SK-N-SH (cell line): Measurements from ENCODE around the gene ACCS. TPM values are rescaled to one million over a fixed set of nuclear protein-coding genes. Genes with fewer than 3 reads are reported as not detected.

Experiments
- CTCF ChIA-PET: fragments of 300-600, 350-600 bp; formaldehyde crosslinking; extraction: SDS; loops from one replicate; lab custom pipeline; 2021; lab: Yijun Ruan, JAX
- POLR2A ChIA-PET: fragments of 350-600 bp; sonication (Branson Sonifier 250); formaldehyde crosslinking; extraction: SDS; loops from one replicate; lab custom pipeline; 2020; ENCODE audit warnings: antibody characterized with exemption, inconsistent platforms; lab: Yijun Ruan, JAX
- DNase-seq: peaks from one replicate; pipeline ENCODE4 v3.0.0; 2012
- H2AFZ ChIP-seq: fragments of 200-600 bp; sonication (generic); 2 replicates; pipeline ENCODE4 v1.8.1; 2016; ENCODE audit warnings: antibody characterized with exemption, mild to moderate bottlenecking, low read depth
- H3F3A ChIP-seq: fragments of 200-600 bp; sonication (generic); replicated peaks from 2 replicates; pipeline ENCODE3; 2016; ENCODE audit warnings: antibody characterized with exemption, mild to moderate bottlenecking; ENCODE audit not compliant: insufficient read depth
- H3K27ac ChIP-seq, 2 experiments: fragments of 200-500 bp in 1 of 2; fragments of 200-600 bp in 1 of 2; sonication (Bioruptor generic) in 1 of 2; sonication (generic), shearing (Covaris generic) in 1 of 2; 2 replicates each; pipeline versions ENCODE4 v1.5.1 to v1.6.1; 2014 to 2016; ENCODE audit warnings: low read depth in 2 of 2, inconsistent platforms in 1 of 2, low read length in 1 of 2, mild to moderate bottlenecking in 1 of 2, mixed read lengths in 1 of 2
- H3K27me3 ChIP-seq: fragments of 200-600 bp; sonication (generic), shearing (Covaris generic); 2 replicates; pipeline ENCODE4 v1.6.1; 2016; ENCODE audit warnings: mixed run types; ENCODE audit not compliant: insufficient read depth
- H3K36me3 ChIP-seq, 2 experiments: fragments of 200-500 bp in 1 of 2; fragments of 200-600 bp in 1 of 2; sonication (Bioruptor generic) in 1 of 2; sonication (generic) in 1 of 2; replicated peaks in 1 of 2; 2 replicates each; pipeline versions ENCODE3 to v1.5.1; 2014 to 2016; ENCODE audit warnings: low read length in 1 of 2, mild to moderate bottlenecking in 1 of 2; ENCODE audit not compliant: insufficient read depth in 2 of 2, control insufficient read depth in 1 of 2
- H3K4me1 ChIP-seq, 2 experiments: fragments of 200-500 bp in 1 of 2; fragments of 200-600 bp in 1 of 2; sonication (Bioruptor generic) in 1 of 2; sonication (generic), shearing (Covaris generic) in 1 of 2; 2 replicates each; pipeline versions ENCODE4 v1.5.1 to v1.6.1; 2014 to 2016; ENCODE audit warnings: low read depth in 1 of 2, low read length in 1 of 2, mixed run types in 1 of 2; ENCODE audit not compliant: insufficient read depth in 2 of 2, control insufficient read depth in 1 of 2
- H3K4me2 ChIP-seq: fragments of 200-600 bp; sonication (generic), shearing (Covaris generic); 2 replicates; pipeline ENCODE4 v1.6.1; 2017; ENCODE audit warnings: mixed run types
- H3K4me3 ChIP-seq, 2 experiments: fragments of 200-500 bp in 1 of 2; fragments of 200-600 bp in 1 of 2; sonication (Bioruptor generic) in 1 of 2; sonication (generic), shearing (Covaris generic) in 1 of 2; 2 replicates each; pipeline versions ENCODE4 v1.5.1 to v1.8.1; 2014 to 2016; ENCODE audit warnings: low read depth in 2 of 2, inconsistent platforms in 1 of 2, low read length in 1 of 2, mild to moderate bottlenecking in 1 of 2, mixed read lengths in 1 of 2, moderate library complexity in 1 of 2
- H3K79me2 ChIP-seq: fragments of 200-600 bp; sonication (generic); 2 replicates; pipeline ENCODE4 v1.8.1; 2017; ENCODE audit warnings: mild to moderate bottlenecking; ENCODE audit not compliant: insufficient read depth
- H3K9ac ChIP-seq: fragments of 200-600 bp; sonication (generic); 2 replicates; pipeline ENCODE4 v1.6.1; 2017; ENCODE audit warnings: mixed run types
- H3K9me2 ChIP-seq: fragments of 200-600 bp; sonication (generic); 2 replicates; pipeline ENCODE4 v1.6.1; 2017; ENCODE audit warnings: mixed run types
- H3K9me3 ChIP-seq: fragments of 200-600 bp; sonication (generic); 2 replicates; pipeline ENCODE4 v1.6.1; 2017; ENCODE audit warnings: mixed run types, mild to moderate bottlenecking, moderate library complexity
- H4K20me1 ChIP-seq: fragments of 200-600 bp; sonication (generic); 2 replicates; pipeline ENCODE4 v1.6.1; 2017; ENCODE audit warnings: mild to moderate bottlenecking, mixed run types; ENCODE audit not compliant: insufficient read depth
- EP300 ChIP-seq, 2 experiments: IDR thresholded peaks; 2 replicates each; pipeline versions ENCODE4 v1.4.0 to v1.6.1; 2012; ENCODE audit warnings: borderline replicate concordance in 1 of 2, low read depth in 1 of 2, low read length in 1 of 2
- GATA2 ChIP-seq: sonication (generic); formaldehyde crosslinking; IDR thresholded peaks from 2 replicates; pipeline ENCODE4 v1.5.0; 2020; ENCODE audit warnings: mild to moderate bottlenecking, missing genetic modification reagents
- MXI1 ChIP-seq: IDR thresholded peaks from 2 replicates; pipeline ENCODE4 v1.6.1; 2012; ENCODE audit warnings: mild to moderate bottlenecking, low read depth, low read length, improper control_type of control experiment
- NFIC ChIP-seq: IDR thresholded peaks from 2 replicates; pipeline ENCODE4 v1.4.0; 2012; ENCODE audit warnings: borderline replicate concordance
- RCOR1 ChIP-seq: fragments of 150-350 bp; IDR thresholded peaks from 2 replicates; pipeline ENCODE4 v1.6.1; 2017; ENCODE audit warnings: antibody characterized with exemption, low read length
- SIN3A ChIP-seq: IDR thresholded peaks from 2 replicates; pipeline ENCODE4 v1.6.1; 2012; ENCODE audit warnings: low read depth, mild to moderate bottlenecking, low read length, moderate library complexity, borderline replicate concordance
- TCF12 ChIP-seq: IDR thresholded peaks from 2 replicates; pipeline ENCODE4 v1.4.0; 2012
- WGBS: methylation state at CpG from one replicate; pipeline ENCODE4 v1.1.6; 2017; ENCODE audit warnings: low lambda C conversion rate; 5-methylcytosine and 5-hydroxymethylcytosine counted together
- polyA plus RNA-seq, 3 experiments: library from polyadenylated mRNA; depleted of rRNA; stranded (reverse); fragments of >200 nt; gene quantifications; 2 replicates each; pipeline ENCODE4 v1.2.3, GENCODE V29; 2012
- TF ChIP-seq, protein P1 (sequence below): IDR thresholded peaks from 2 replicates; pipeline ENCODE4 v1.4.0; 2012; ENCODE audit warnings: low read depth
- TF ChIP-seq, protein P2 (sequence below): IDR thresholded peaks from 2 replicates; pipeline ENCODE4 v1.4.0; 2012; ENCODE audit warnings: low read depth, borderline replicate concordance
- TF ChIP-seq, protein P3 (sequence below): IDR thresholded peaks from 2 replicates; pipeline ENCODE4 v1.6.1; 2012; ENCODE audit warnings: mild to moderate bottlenecking, low read depth, low read length, moderate library complexity
- TF ChIP-seq, protein P4 (sequence below): fragments of 200-600 bp; sonication (generic); IDR thresholded peaks from 2 replicates; pipeline ENCODE4 v1.6.1; 2017; ENCODE audit warnings: antibody characterized with exemption, mild to moderate bottlenecking, moderate library complexity

The ACCS gene
- polyA plus RNA-seq, 1 of the 3 experiments (the other 2 are of a cell fraction), result 28.5 TPM

DNA sequence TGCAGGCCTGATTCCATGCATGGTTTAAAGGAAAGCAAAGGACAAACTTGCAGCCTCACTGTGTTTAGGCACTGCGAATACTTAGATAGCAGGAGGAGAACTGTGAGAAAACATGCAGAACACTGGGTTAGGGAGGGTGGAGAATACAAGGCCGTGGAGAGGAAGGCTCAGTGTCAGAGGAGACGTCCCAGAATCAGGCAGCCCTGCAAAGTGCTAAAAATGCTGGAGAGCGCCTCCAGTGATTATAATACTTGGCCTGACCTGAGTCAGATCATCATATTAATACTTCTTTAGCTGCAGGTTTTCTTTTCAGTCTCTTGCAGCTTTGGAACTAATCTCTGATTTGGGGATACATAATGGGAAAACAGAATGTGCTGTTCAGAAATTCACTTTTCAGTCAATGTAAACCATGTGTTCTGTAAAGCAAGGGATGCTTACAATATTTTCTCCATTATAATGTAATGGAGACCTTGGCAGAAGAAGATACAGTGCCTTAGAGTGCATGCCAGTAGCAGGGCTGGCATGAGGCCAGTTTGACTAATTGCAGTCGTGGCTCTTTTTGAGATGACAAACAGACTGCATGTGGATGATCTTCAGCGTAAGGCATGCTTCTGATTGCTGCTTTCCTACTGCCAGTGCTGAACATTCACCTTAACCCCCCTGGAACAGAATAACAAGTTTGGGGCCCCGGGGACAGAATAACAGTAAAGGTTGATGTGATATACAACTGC lies 46.2 kb downstream of the ACCS start:
- Histone ChIP-seq H4K20me1 (peaks cover 10% of the 10 kb centered on the region; the same call in 1 of the 2 replicates), H3K4me2 (no peak overlapping the region), H3K9ac (no peak overlapping the region), H3K4me3 (no peak overlapping the region), H3K79me2 (no peaks in the 10 kb centered on the region), H3K36me3 (peaks cover 14 to 58% of the 10 kb centered on the region in 2 experiments), H3F3A (peaks cover 8% of the 10 kb centered on the region), H3K4me1 (peaks cover 14 to 16% of the 10 kb centered on the region in 2 experiments; a peak in 3 of 4 replicates), H3K27me3 (no peaks in the 10 kb centered on the region), H3K9me2 (no peaks in the 10 kb centered on the region), H3K9me3 (no peaks in the 10 kb centered on the region), H2AFZ (no peak overlapping the region), H3K27ac (peak overlapping the region in 1 of 2 experiments; percentile 76; a peak in 2 of 4 replicates)
- CTCF ChIA-PET, result interaction anchor here (0.6 to 5.7 kb wide), 10 partner anchors 8 to 503 kb away, joined by 3 to 31 read pairs (median 3); partner anchors contain the start of gene EXT2
- DNase-seq, result peak; percentile 58
- TF ChIP-seq RCOR1, result peak; percentile 82
- TF ChIP-seq, protein P1, sequence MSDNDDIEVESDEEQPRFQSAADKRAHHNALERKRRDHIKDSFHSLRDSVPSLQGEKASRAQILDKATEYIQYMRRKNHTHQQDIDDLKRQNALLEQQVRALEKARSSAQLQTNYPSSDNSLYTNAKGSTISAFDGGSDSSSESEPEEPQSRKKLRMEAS, result peak; percentile 72
- 0 out of 2 replicates have a peak, but pooled peaks have one; percentile 29 for TF ChIP-seq SIN3A
- TF ChIP-seq MXI1, result peak; percentile 96
- TF ChIP-seq, protein P2, sequence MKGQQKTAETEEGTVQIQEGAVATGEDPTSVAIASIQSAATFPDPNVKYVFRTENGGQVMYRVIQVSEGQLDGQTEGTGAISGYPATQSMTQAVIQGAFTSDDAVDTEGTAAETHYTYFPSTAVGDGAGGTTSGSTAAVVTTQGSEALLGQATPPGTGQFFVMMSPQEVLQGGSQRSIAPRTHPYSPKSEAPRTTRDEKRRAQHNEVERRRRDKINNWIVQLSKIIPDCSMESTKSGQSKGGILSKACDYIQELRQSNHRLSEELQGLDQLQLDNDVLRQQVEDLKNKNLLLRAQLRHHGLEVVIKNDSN, result no peak
- TF ChIP-seq, protein P3, sequence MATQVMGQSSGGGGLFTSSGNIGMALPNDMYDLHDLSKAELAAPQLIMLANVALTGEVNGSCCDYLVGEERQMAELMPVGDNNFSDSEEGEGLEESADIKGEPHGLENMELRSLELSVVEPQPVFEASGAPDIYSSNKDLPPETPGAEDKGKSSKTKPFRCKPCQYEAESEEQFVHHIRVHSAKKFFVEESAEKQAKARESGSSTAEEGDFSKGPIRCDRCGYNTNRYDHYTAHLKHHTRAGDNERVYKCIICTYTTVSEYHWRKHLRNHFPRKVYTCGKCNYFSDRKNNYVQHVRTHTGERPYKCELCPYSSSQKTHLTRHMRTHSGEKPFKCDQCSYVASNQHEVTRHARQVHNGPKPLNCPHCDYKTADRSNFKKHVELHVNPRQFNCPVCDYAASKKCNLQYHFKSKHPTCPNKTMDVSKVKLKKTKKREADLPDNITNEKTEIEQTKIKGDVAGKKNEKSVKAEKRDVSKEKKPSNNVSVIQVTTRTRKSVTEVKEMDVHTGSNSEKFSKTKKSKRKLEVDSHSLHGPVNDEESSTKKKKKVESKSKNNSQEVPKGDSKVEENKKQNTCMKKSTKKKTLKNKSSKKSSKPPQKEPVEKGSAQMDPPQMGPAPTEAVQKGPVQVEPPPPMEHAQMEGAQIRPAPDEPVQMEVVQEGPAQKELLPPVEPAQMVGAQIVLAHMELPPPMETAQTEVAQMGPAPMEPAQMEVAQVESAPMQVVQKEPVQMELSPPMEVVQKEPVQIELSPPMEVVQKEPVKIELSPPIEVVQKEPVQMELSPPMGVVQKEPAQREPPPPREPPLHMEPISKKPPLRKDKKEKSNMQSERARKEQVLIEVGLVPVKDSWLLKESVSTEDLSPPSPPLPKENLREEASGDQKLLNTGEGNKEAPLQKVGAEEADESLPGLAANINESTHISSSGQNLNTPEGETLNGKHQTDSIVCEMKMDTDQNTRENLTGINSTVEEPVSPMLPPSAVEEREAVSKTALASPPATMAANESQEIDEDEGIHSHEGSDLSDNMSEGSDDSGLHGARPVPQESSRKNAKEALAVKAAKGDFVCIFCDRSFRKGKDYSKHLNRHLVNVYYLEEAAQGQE, result peak; percentile 94
- 0 out of 2 replicates have a peak, but pooled peaks have one; percentile 9 for TF ChIP-seq TCF12
- TF ChIP-seq, protein P4, sequence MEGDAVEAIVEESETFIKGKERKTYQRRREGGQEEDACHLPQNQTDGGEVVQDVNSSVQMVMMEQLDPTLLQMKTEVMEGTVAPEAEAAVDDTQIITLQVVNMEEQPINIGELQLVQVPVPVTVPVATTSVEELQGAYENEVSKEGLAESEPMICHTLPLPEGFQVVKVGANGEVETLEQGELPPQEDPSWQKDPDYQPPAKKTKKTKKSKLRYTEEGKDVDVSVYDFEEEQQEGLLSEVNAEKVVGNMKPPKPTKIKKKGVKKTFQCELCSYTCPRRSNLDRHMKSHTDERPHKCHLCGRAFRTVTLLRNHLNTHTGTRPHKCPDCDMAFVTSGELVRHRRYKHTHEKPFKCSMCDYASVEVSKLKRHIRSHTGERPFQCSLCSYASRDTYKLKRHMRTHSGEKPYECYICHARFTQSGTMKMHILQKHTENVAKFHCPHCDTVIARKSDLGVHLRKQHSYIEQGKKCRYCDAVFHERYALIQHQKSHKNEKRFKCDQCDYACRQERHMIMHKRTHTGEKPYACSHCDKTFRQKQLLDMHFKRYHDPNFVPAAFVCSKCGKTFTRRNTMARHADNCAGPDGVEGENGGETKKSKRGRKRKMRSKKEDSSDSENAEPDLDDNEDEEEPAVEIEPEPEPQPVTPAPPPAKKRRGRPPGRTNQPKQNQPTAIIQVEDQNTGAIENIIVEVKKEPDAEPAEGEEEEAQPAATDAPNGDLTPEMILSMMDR, result no peak
- TF ChIP-seq NFIC, result peak; percentile 77
- no peak for TF ChIP-seq EP300 (IDR thresholded peaks at IDR 0.05; ENCODE audit: borderline replicate concordance in 1 of 2, low read depth in 1 of 2, low read length in 1 of 2)
- no peak for TF ChIP-seq GATA2 (CRISPR knock-in tag)
- 59% methylated on average over 7 of the region's 7 CpGs for WGBS
- POLR2A ChIA-PET, result interaction anchor here (0.5 kb wide), 1 partner anchor 11 kb away, joined by 3 read pairs; no protein-coding TSS in a partner anchor
